OCI-LY7 (cell line): ENCODE data around the gene FTHL17. TPM values are rescaled to one million over a fixed set of nuclear protein-coding genes. Genes with fewer than 3 reads are reported as not detected.

Experiments
- BruUV-seq: library from RNA; stranded (reverse); fragments of 400-500 nt; replicated peaks from 2 replicates; lab custom pipeline; 2021; lab: Mats Ljungman, UMichigan
- CTCF ChIA-PET: fragments of 300-600 bp; sonication (Branson Sonifier 250); formaldehyde crosslinking; loops from one replicate; lab custom pipeline; 2022; ENCODE audit warnings: antibody characterized with exemption; ENCODE audit not compliant: unreplicated experiment; lab: Charles Lee
- POLR2A ChIA-PET: fragments of 300-600 bp; sonication (Branson Sonifier 250); formaldehyde crosslinking; loops from one replicate; lab custom pipeline; 2022; ENCODE audit warnings: antibody characterized with exemption; lab: Charles Lee
- DNase-seq: peaks from one replicate; pipeline ENCODE4 v3.0.0-alpha.2; 2015; ENCODE audit warnings: low spot score
- H2AFZ ChIP-seq: fragments of 200-600 bp; sonication (generic), shearing (Covaris generic); 2 replicates; pipeline ENCODE4 v1.6.1; 2014; ENCODE audit warnings: mild to moderate bottlenecking, antibody characterized with exemption, low read length, moderate library complexity
- H3K27ac ChIP-seq: fragments of 200-600 bp; sonication (generic); 2 replicates; pipeline ENCODE4 v1.5.1; 2014; ENCODE audit warnings: mixed run types, low read depth, mild to moderate bottlenecking, moderate library complexity, low read length, inconsistent platforms; ENCODE audit not compliant: poor library complexity, severe bottlenecking
- H3K36me3 ChIP-seq: fragments of 200-600 bp; sonication (generic); 2 replicates; pipeline ENCODE4 v1.6.1; 2014; ENCODE audit warnings: mild to moderate bottlenecking, antibody characterized with exemption, low read length, moderate library complexity, mixed read lengths; ENCODE audit not compliant: insufficient read depth
- H3K4me1 ChIP-seq: fragments of 200-600 bp; sonication (generic); 2 replicates; pipeline ENCODE4 v1.5.1; 2014; ENCODE audit warnings: mild to moderate bottlenecking, low read length; ENCODE audit not compliant: insufficient read depth, poor library complexity, severe bottlenecking
- H3K4me2 ChIP-seq: fragments of 200-600 bp; sonication (generic); 2 replicates; pipeline ENCODE4 v1.6.1; 2014; ENCODE audit warnings: mild to moderate bottlenecking, low read length
- H3K4me3 ChIP-seq: fragments of 200-600 bp; sonication (generic); 2 replicates; pipeline ENCODE4 v1.5.1; 2014; ENCODE audit warnings: mild to moderate bottlenecking, low read depth, low read length; ENCODE audit not compliant: poor library complexity, severe bottlenecking
- H3K79me2 ChIP-seq: fragments of 200-600 bp; sonication (generic); 2 replicates; pipeline ENCODE4 v1.6.1; 2016; ENCODE audit warnings: low read depth, mild to moderate bottlenecking, low read length, moderate library complexity, mixed read lengths; ENCODE audit not compliant: insufficient read depth
- H3K9me2 ChIP-seq: fragments of 200-600 bp; sonication (generic); 2 replicates; pipeline ENCODE4 v1.6.1; 2016; ENCODE audit warnings: mild to moderate bottlenecking, low read length, mixed read lengths; ENCODE audit not compliant: insufficient read depth
- H3K9me3 ChIP-seq: fragments of 200-600 bp; sonication (generic); 2 replicates; pipeline ENCODE4 v1.6.1; 2014; ENCODE audit warnings: mild to moderate bottlenecking, mixed run types, low read length, mixed read lengths
- H4K20me1 ChIP-seq: fragments of 200-600 bp; sonication (generic); 2 replicates; pipeline ENCODE4 v1.6.1; 2014; ENCODE audit warnings: mild to moderate bottlenecking, antibody characterized with exemption, low read length, moderate library complexity, mixed read lengths; ENCODE audit not compliant: insufficient read depth
- EZH2phosphoT487 ChIP-seq: fragments of 200-600 bp; sonication (generic); IDR thresholded peaks from 2 replicates; pipeline ENCODE4 v1.6.1; 2018; ENCODE audit warnings: low read depth, borderline replicate concordance, mild to moderate bottlenecking, mixed run types, antibody characterized with exemption, low read length, moderate library complexity, mixed read lengths
- intact Hi-C: fragments of 100-400 bp; cut with micrococcal nuclease; formaldehyde crosslinking; loops from one replicate; pipeline ENCODE4 v1.10.0; 2022; ENCODE audit not compliant: unreplicated experiment
- total RNA-seq, 2 experiments: library from RNA; depleted of rRNA in 1 of 2; stranded (reverse); fragments of >200 nt in 1 of 2; shearing (Covaris generic) in 1 of 2; gene quantifications; 2 replicates each; pipeline ENCODE4 v1.2.3, GENCODE V29; 2014 to 2022
- TF ChIP-seq, protein P1 (sequence below): fragments of 200-600 bp; sonication (generic); conservative IDR thresholded peaks from 2 replicates; pipeline ENCODE4 v1.5.1; 2014; ENCODE audit warnings: mild to moderate bottlenecking, antibody characterized with exemption, low read length, moderate library complexity, mixed read lengths

Gene FTHL17
- total RNA-seq, 2 experiments from 2014 or later: not detected

DNA sequence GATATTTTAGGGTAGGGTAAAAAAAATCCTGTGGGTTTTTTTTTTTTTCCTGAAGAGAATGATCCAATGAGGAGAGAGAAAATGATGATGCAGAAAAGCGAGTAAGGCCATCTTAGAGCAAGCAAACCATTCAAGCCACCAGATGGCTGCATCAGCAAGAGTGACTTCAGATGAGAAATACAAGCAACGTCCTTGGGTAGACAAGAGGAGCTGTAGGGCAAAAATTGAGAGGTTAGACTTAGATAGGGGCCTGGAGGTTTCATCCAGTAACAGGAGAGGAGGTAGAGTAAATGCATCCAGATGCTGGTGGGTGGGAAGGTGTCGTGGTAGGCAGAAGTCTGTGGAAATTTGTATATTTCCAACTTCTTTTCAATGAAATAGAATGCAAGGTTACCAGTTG lies 14.6 kb downstream of the FTHL17 start:
- no peak overlapping the region for H3K4me3 ChIP-seq
- no peaks in the 10 kb centered on the region for H3K9me3 ChIP-seq
- H3K9me2 ChIP-seq: no peaks in the 10 kb centered on the region
- no peak overlapping the region for H3K27ac ChIP-seq
- no peaks in the 10 kb centered on the region for H3K79me2 ChIP-seq
- DNase-seq: peak; percentile 1
- no peak overlapping the region for H3K4me2 ChIP-seq
- BruUV-seq: no TSS peak
- no peaks in the 10 kb centered on the region for H4K20me1 ChIP-seq
- no peaks in the 10 kb centered on the region for H3K36me3 ChIP-seq
- intact Hi-C loops: no loop called here
- ChIA-PET CTCF (no interaction called here), POLR2A (no interaction called here)
- no peaks in the 10 kb centered on the region for H3K4me1 ChIP-seq
- TF ChIP-seq, protein P1, sequence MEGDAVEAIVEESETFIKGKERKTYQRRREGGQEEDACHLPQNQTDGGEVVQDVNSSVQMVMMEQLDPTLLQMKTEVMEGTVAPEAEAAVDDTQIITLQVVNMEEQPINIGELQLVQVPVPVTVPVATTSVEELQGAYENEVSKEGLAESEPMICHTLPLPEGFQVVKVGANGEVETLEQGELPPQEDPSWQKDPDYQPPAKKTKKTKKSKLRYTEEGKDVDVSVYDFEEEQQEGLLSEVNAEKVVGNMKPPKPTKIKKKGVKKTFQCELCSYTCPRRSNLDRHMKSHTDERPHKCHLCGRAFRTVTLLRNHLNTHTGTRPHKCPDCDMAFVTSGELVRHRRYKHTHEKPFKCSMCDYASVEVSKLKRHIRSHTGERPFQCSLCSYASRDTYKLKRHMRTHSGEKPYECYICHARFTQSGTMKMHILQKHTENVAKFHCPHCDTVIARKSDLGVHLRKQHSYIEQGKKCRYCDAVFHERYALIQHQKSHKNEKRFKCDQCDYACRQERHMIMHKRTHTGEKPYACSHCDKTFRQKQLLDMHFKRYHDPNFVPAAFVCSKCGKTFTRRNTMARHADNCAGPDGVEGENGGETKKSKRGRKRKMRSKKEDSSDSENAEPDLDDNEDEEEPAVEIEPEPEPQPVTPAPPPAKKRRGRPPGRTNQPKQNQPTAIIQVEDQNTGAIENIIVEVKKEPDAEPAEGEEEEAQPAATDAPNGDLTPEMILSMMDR: no peak
- TF ChIP-seq EZH2phosphoT487: no peak
- no peak overlapping the region for H2AFZ ChIP-seq

DNA sequence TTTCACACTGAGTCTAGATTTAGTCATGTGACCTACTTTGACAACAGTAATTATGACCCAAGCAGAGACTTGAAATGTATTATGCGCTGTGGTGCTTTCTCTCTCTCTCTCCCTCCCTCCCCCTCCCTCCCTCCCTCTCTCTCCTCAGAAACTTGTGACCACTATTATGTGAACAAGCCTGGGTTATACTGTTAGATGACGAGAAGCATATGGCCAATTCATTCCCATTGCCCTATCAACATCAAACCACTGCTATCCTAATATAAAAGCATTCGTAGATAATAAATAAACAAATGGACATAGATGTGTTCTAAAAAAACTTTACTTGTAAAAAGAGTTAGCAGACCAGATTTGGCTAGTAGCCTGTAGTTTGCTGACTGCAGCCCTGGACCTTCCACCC lies 18.2 kb downstream of the FTHL17 start:
- H3K4me2 ChIP-seq: no peak overlapping the region
- no peaks in the 10 kb centered on the region for H3K4me1 ChIP-seq
- no peak overlapping the region for H3K27ac ChIP-seq
- TF ChIP-seq EZH2phosphoT487: no peak
- TF ChIP-seq, protein P1: no peak
- no peak overlapping the region for H3K4me3 ChIP-seq
- no TSS peak for BruUV-seq
- POLR2A ChIA-PET: interaction anchor here (0.5 kb wide), 1 partner anchor 334 kb away, joined by 3 read pairs; no protein-coding TSS in a partner anchor
- H3K9me2 ChIP-seq: no peaks in the 10 kb centered on the region
- CTCF ChIA-PET: no interaction called here
- no peaks in the 10 kb centered on the region for H3K79me2 ChIP-seq
- H4K20me1 ChIP-seq: no peaks in the 10 kb centered on the region
- intact Hi-C loops: no loop called here
- H2AFZ ChIP-seq: no peak overlapping the region
- H3K36me3 ChIP-seq: no peaks in the 10 kb centered on the region
- H3K9me3 ChIP-seq: no peaks in the 10 kb centered on the region
- DNase-seq: no peak

DNA sequence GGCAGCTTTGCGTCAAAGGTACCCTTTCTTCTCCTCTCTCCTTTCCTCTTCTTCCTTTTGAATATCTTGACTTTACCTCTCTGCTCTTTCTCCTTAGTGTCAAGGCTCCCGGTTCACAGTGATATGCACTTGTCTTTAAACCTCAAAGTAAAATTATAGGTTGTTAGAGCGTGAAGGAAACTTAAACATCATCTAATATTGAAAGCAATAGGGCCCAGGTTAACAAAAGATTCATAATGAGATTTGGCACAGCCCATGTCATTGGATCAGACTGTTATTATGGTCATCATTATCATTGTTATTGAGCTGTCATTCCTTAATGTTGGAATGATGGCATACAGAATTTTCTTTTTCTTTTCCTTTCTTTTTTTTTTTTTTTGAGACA lies 32.5 kb downstream of the FTHL17 start:
- H4K20me1 ChIP-seq: no peaks in the 10 kb centered on the region
- no peaks in the 10 kb centered on the region for H3K79me2 ChIP-seq
- peak overlapping the region; percentile 85 for H2AFZ ChIP-seq
- TF ChIP-seq, protein P1: no peak
- TF ChIP-seq EZH2phosphoT487: no peak
- H3K4me2 ChIP-seq: peak overlapping the region; percentile 42
- ChIA-PET CTCF (interaction anchor here (0.9 to 2.9 kb wide), 5 partner anchors 30 to 617 kb away, joined by 3 to 14 read pairs (median 4); no protein-coding TSS in a partner anchor), POLR2A (interaction anchor here (0.6 to 2.3 kb wide), 4 partner anchors 175 to 383 kb away, joined by 3 to 9 read pairs (median 4); no protein-coding TSS in a partner anchor)
- H3K27ac ChIP-seq: no peak overlapping the region
- H3K4me1 ChIP-seq: peaks cover 24% of the 10 kb centered on the region
- H3K4me3 ChIP-seq: no peak overlapping the region
- no TSS peak for BruUV-seq
- no peaks in the 10 kb centered on the region for H3K9me3 ChIP-seq
- DNase-seq: peak; percentile 0
- no peaks in the 10 kb centered on the region for H3K36me3 ChIP-seq
- intact Hi-C loops: loop anchor here (1.0 kb wide), 3 partner anchors 175 to 619 kb away; no protein-coding TSS in a partner anchor
- H3K9me2 ChIP-seq: no peaks in the 10 kb centered on the region
